ENCODE results near the gene TMEM82. TPM values are rescaled to one million over a fixed set of nuclear protein-coding genes. Genes with fewer than 3 reads are reported as not detected.

Gene TMEM82
- total RNA-seq, 1 experiment from 2014 or later, result not detected

DNA sequence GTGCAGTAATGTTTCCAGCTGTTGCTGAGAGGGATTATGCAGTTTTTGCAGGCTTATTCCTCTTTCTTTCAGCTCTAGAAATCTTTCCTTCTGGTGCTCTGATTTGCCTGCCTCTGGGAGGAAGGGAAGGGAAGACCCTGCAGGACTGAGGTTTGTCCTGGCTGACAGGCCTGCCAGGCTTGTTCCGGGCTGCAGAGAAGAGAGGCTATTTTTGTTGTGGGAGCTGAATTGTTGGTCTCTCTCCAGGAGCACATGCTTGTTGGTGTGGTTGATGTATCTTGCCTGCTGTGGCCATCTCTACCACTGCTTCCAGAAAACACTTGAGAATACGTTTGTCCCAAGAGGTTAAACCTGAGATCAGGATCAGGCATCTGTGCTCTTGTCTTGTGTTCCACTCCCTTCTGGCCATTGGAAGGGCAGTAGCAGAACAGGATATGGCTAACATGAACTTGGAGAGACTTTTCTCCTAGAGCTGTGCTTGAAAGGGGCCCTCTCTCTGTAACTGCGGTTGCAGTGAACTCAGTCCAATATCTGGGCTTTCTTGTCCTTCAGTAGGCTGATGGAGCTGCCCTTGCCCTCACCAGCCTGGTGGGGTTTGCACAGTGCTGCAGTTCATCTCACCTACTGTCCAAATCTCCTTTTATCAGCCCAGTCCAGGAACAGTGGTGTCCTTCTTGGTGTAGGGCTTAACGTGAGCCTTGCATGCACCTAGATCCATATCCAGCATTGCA is 27.7 kb upstream of the TMEM82 start:
- Histone ChIP-seq H4K20me1 (ENCODE audit: insufficient read depth, low read depth, low read length) (peaks cover 6% of the 10 kb centered on the region; the same call in 1 of the 2 replicates), H3K4me2 (ENCODE audit: low read depth, low read length, poor library complexity, severe bottlenecking) (no peak overlapping the region), H3K27me3 (ENCODE audit: low read length) (no peaks in the 10 kb centered on the region), H3K9me3 (ENCODE audit: low read length) (no peaks in the 10 kb centered on the region), H3K79me2 (ENCODE audit: low read length) (peaks cover 45% of the 10 kb centered on the region), H3K27ac (ENCODE audit: low read length) (no peak overlapping the region), H3K4me3 (ENCODE audit: low read length) (no peak overlapping the region), H3K4me1 (ENCODE audit: low read length) (no peaks in the 10 kb centered on the region), H3K9me2 (replicated peaks; ENCODE audit: insufficient read depth, low read length) (no peaks in the 10 kb centered on the region), H3K9ac (ENCODE audit: low read length) (no peak overlapping the region), H3K36me3 (ENCODE audit: insufficient read depth, low read length) (no peaks in the 10 kb centered on the region; the same call in 1 of the 2 replicates), H2AFZ (ENCODE audit: low read length) (no peak overlapping the region)
- no peak for DNase-seq

DNA sequence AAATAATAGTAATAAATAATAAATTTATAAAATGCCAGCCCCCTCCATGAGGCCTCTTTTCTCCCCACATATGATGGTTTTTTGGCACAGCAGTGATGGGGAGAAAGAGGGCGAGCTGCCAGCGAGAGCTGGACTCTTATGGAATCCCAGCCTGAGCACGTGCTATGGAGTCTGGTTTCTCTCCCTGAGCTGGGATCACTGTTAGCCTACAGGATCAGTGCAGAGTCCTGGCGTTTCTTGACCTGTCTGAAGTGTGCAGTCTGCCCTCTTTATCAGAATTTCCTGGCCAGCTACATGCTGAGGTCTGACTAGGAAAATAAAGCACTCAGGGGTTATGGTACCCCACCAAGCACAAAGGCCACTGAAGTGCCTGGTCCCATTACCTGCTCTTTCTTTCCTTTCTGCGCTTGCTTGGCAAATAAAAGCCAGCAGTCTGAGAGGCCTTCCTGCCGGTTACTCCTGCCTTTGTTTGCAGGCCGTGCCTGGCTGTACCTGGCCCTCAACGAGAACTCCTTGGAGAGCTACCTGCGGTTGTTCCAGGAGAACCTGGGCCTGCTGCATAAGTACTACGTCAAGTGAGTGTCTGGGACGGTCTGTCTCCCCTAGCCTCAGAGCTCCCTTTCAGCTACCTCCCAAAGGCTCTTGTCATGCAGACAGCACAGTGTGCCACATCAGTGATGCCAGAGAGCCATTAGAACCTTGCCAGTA is 24.7 kb upstream of the TMEM82 start:
- Histone ChIP-seq H3K27me3 (ENCODE audit: low read length) (no peaks in the 10 kb centered on the region), H3K4me1 (ENCODE audit: low read length) (no peaks in the 10 kb centered on the region), H3K9me3 (ENCODE audit: low read length) (no peaks in the 10 kb centered on the region), H3K36me3 (ENCODE audit: insufficient read depth, low read length) (no peaks in the 10 kb centered on the region; the same call in 1 of the 2 replicates), H3K4me2 (ENCODE audit: low read depth, low read length, poor library complexity, severe bottlenecking) (no peak overlapping the region), H3K79me2 (ENCODE audit: low read length) (peaks cover 22% of the 10 kb centered on the region), H3K27ac (ENCODE audit: low read length) (no peak overlapping the region), H4K20me1 (ENCODE audit: insufficient read depth, low read depth, low read length) (peaks cover 6% of the 10 kb centered on the region; the same call in 1 of the 2 replicates), H3K9ac (ENCODE audit: low read length) (no peak overlapping the region), H3K4me3 (ENCODE audit: low read length) (no peak overlapping the region), H3K9me2 (replicated peaks; ENCODE audit: insufficient read depth, low read length) (no peaks in the 10 kb centered on the region), H2AFZ (ENCODE audit: low read length) (no peak overlapping the region)
- DNase-seq, result no peak

DNA sequence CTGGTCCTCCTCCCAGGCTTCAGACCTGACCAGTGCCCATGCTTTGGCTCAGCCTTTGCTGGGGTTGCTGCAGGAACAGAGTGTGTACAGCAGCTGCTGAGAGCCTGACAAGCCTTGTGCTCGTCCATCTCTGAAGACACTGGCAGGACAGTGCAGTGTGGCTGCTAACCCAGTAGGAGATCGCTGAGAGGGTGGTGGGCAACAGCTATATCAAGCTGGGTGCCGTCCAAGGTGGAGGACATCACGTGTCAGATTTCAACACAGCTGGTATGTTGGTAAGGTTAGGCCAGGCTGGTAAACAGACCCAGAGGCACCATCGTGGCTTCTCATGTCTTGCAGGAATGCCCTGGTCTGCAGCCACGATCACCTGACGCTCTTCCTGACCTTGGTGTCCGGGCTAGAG is 24.1 kb upstream of the TMEM82 start:
- Histone ChIP-seq H3K9me2 (replicated peaks; ENCODE audit: insufficient read depth, low read length) (no peaks in the 10 kb centered on the region), H3K36me3 (ENCODE audit: insufficient read depth, low read length) (no peaks in the 10 kb centered on the region; the same call in 1 of the 2 replicates), H3K4me3 (ENCODE audit: low read length) (no peak overlapping the region), H3K9ac (ENCODE audit: low read length) (no peak overlapping the region), H3K4me2 (ENCODE audit: low read depth, low read length, poor library complexity, severe bottlenecking) (no peak overlapping the region), H3K27me3 (ENCODE audit: low read length) (no peaks in the 10 kb centered on the region), H2AFZ (ENCODE audit: low read length) (no peak overlapping the region), H3K4me1 (ENCODE audit: low read length) (no peaks in the 10 kb centered on the region), H3K79me2 (ENCODE audit: low read length) (peaks cover 18% of the 10 kb centered on the region), H4K20me1 (ENCODE audit: insufficient read depth, low read depth, low read length) (peaks cover 6% of the 10 kb centered on the region; the same call in 1 of the 2 replicates), H3K9me3 (ENCODE audit: low read length) (no peaks in the 10 kb centered on the region), H3K27ac (ENCODE audit: low read length) (no peak overlapping the region)
- no peak for DNase-seq

DNA sequence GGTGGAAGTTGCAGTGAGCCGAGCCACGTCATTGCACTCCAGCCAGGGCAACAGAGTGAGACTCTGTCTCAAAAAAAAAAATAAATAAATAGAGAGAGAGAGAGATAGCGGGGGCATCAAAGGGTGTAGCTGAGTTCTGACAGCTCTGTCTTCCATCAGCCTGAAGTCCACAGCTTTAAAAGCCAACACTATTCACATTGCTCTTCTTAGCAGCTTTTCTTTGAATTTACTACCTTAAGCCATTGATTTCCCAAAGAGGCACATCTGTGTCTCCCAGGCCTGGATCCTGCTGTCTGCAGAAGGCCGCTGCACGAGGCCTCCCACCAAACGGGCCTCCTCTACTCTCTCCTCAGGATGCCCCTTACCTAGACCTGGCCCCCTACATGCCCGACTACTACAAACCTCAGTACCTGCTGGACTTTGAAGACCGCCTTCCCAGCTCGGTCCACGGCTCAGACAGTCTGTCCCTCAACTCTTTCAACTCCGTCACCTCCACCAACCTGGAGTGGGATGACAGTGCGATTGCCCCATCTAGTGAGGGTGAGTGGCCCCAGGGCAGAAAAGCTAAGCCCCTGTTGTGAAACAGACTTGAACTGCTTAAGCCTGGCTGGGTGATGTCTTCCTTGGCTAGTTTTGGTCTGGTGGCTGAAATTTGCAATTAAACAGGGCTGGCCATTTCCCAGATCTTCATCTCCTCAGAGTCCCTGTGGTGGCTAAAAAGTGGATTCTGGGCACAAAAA is 22.7 kb upstream of the TMEM82 start:
- H2AFZ ChIP-seq (ENCODE audit: low read length), result no peak overlapping the region
- peaks cover 6% of the 10 kb centered on the region; the same call in 1 of the 2 replicates for H4K20me1 ChIP-seq (ENCODE audit: insufficient read depth, low read depth, low read length)
- no peaks in the 10 kb centered on the region; the same call in 1 of the 2 replicates for H3K36me3 ChIP-seq (ENCODE audit: insufficient read depth, low read length)
- H3K4me1 ChIP-seq (ENCODE audit: low read length), result no peaks in the 10 kb centered on the region
- no peaks in the 10 kb centered on the region for H3K9me3 ChIP-seq (ENCODE audit: low read length)
- H3K79me2 ChIP-seq (ENCODE audit: low read length), result peaks cover 9% of the 10 kb centered on the region
- H3K4me2 ChIP-seq (ENCODE audit: low read depth, low read length, poor library complexity, severe bottlenecking), result no peak overlapping the region
- no peak overlapping the region for H3K27ac ChIP-seq (ENCODE audit: low read length)
- H3K9ac ChIP-seq (ENCODE audit: low read length), result no peak overlapping the region
- no peaks in the 10 kb centered on the region for H3K9me2 ChIP-seq (replicated peaks; ENCODE audit: insufficient read depth, low read length)
- no peaks in the 10 kb centered on the region for H3K27me3 ChIP-seq (ENCODE audit: low read length)
- no peak for DNase-seq
- no peak overlapping the region for H3K4me3 ChIP-seq (ENCODE audit: low read length)

DNA sequence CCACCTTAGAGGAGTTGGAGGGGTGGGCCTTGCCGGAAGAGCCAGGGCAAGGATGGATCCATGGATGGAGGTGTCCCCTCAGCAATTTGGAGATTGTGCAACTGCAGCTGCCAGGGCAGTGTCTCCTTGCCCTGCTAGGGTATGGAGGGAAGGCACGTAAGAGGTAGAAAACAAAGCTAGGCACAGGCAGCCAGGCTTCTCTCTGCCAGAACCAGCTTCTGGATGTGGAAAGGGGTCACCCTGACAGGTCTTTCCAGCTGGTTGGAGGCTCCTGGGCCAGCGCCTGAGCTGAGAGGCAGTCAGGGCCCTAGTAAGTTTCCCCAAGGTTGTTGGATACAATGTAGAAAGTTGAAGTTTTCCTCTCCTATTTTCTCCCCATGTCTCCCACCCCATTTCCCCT is 21.4 kb upstream of the TMEM82 start:
- no peak overlapping the region for H3K4me3 ChIP-seq (ENCODE audit: low read length)

DNA sequence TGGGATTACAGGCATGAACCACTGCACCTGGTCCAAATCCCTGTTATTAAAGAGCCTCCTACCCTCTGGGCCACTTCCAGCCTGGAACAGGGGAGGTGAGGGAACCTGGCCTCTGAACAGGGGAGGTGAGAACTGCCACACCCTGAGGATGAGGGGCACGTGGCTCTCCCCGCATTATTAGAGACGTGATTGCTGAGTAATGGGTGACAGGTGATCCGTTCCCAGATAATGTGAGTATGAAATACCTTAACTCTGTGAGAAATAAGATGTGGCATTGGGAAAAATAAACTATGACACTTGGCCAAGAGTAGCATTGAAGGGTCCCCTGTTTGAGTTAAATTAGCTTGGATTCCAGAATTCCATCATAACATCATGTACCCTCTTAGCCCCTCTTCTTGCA is 19.9 kb upstream of the TMEM82 start:
- H3K27ac ChIP-seq (ENCODE audit: low read length), result no peak overlapping the region
- H3K79me2 ChIP-seq (ENCODE audit: low read length), result no peaks in the 10 kb centered on the region
- no peaks in the 10 kb centered on the region for H3K9me2 ChIP-seq (replicated peaks; ENCODE audit: insufficient read depth, low read length)
- DNase-seq, result no peak
- H2AFZ ChIP-seq (ENCODE audit: low read length), result no peak overlapping the region
- H3K27me3 ChIP-seq (ENCODE audit: low read length), result no peaks in the 10 kb centered on the region
- no peaks in the 10 kb centered on the region for H3K9me3 ChIP-seq (ENCODE audit: low read length)
- no peaks in the 10 kb centered on the region for H3K36me3 ChIP-seq (ENCODE audit: insufficient read depth, low read length)
- H3K4me1 ChIP-seq (ENCODE audit: low read length), result no peaks in the 10 kb centered on the region
- H4K20me1 ChIP-seq (ENCODE audit: insufficient read depth, low read depth, low read length), result no peaks in the 10 kb centered on the region
- no peak overlapping the region for H3K4me2 ChIP-seq (ENCODE audit: low read depth, low read length, poor library complexity, severe bottlenecking)
- no peak overlapping the region for H3K9ac ChIP-seq (ENCODE audit: low read length)
- H3K4me3 ChIP-seq (ENCODE audit: low read length), result no peak overlapping the region

More for the DNA sequence above, 21.4 kb upstream of the TMEM82 start:
- no peaks in the 10 kb centered on the region for H3K4me1 ChIP-seq (ENCODE audit: low read length)
- no peak for DNase-seq
- H3K27ac ChIP-seq (ENCODE audit: low read length), result no peak overlapping the region
- no peak overlapping the region for H2AFZ ChIP-seq (ENCODE audit: low read length)
- no peaks in the 10 kb centered on the region; the same call in 1 of the 2 replicates for H3K36me3 ChIP-seq (ENCODE audit: insufficient read depth, low read length)
- no peak overlapping the region for H3K4me2 ChIP-seq (ENCODE audit: low read depth, low read length, poor library complexity, severe bottlenecking)
- 0 out of 2 replicates have a peak, but pooled peaks cover under 1% of the 10 kb centered on the region for H4K20me1 ChIP-seq (ENCODE audit: insufficient read depth, low read depth, low read length)
- H3K9ac ChIP-seq (ENCODE audit: low read length), result no peak overlapping the region
- H3K79me2 ChIP-seq (ENCODE audit: low read length), result no peaks in the 10 kb centered on the region
- H3K9me2 ChIP-seq (replicated peaks; ENCODE audit: insufficient read depth, low read length), result no peaks in the 10 kb centered on the region
- no peaks in the 10 kb centered on the region for H3K27me3 ChIP-seq (ENCODE audit: low read length)
- no peaks in the 10 kb centered on the region for H3K9me3 ChIP-seq (ENCODE audit: low read length)

DNA sequence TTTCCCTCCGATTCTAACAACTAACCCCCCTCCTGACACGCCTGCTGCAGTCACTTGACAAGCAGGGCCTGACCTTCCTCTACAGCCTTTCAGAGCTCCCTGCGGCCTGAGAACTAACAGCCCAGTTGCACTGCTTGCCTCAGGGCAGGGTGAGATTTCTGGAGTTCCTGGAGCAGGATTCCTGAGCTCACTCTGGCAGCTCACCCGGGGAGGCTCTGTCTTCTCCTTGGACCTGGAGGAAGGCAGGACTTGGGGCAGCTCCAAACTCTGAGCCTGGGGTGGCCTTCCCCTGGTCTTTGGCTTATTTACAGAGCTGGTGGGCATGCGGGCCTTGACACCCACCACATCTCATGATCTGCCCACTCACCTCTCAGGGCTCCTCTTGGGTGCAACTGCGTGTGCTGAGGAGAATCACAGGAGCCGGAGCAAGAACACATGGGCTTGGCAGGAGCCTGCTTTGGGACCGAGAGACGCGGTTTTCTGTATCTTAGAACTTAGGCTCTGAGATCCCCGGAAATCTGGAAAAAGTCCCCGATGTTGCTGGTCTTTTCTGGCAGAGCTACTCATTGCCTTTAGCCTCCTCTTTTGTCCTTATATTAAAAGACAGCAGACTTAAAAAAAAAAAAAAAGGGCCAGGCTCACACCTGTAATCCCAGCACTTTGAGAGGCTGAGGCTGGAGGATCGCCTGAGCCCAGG is 19.3 kb upstream of the TMEM82 start:
- no peak overlapping the region for H3K4me3 ChIP-seq (ENCODE audit: low read length)
- H4K20me1 ChIP-seq (ENCODE audit: insufficient read depth, low read depth, low read length), result no peaks in the 10 kb centered on the region
- no peaks in the 10 kb centered on the region for H3K36me3 ChIP-seq (ENCODE audit: insufficient read depth, low read length)
- H3K27me3 ChIP-seq (ENCODE audit: low read length), result no peaks in the 10 kb centered on the region
- no peaks in the 10 kb centered on the region for H3K9me3 ChIP-seq (ENCODE audit: low read length)
- H3K9ac ChIP-seq (ENCODE audit: low read length), result no peak overlapping the region
- no peaks in the 10 kb centered on the region for H3K79me2 ChIP-seq (ENCODE audit: low read length)
- H3K27ac ChIP-seq (ENCODE audit: low read length), result no peak overlapping the region
- DNase-seq, result no peak
- H2AFZ ChIP-seq (ENCODE audit: low read length), result no peak overlapping the region
- no peaks in the 10 kb centered on the region for H3K4me1 ChIP-seq (ENCODE audit: low read length)
- H3K4me2 ChIP-seq (ENCODE audit: low read depth, low read length, poor library complexity, severe bottlenecking), result no peak overlapping the region
- H3K9me2 ChIP-seq (replicated peaks; ENCODE audit: insufficient read depth, low read length), result no peaks in the 10 kb centered on the region
